K562 (cell line): ENCODE measurements around the gene POLR3GL.

Source experiments
- ARHGAP35 ChIP-seq: fragments of 450-650 bp; IDR thresholded peaks from 2 replicates; pipeline ENCODE4 v1.6.1; 2018; ENCODE audit not compliant: partially characterized antibody
- NUFIP1 ChIP-seq: fragments of 450-650 bp; IDR thresholded peaks from 2 replicates; pipeline ENCODE4 v1.6.1; 2018; ENCODE audit not compliant: partially characterized antibody
- TF ChIP-seq, protein P1 (sequence below): fragments of 450-650 bp; IDR thresholded peaks from 2 replicates; pipeline ENCODE4 v1.6.1; 2016

DNA sequence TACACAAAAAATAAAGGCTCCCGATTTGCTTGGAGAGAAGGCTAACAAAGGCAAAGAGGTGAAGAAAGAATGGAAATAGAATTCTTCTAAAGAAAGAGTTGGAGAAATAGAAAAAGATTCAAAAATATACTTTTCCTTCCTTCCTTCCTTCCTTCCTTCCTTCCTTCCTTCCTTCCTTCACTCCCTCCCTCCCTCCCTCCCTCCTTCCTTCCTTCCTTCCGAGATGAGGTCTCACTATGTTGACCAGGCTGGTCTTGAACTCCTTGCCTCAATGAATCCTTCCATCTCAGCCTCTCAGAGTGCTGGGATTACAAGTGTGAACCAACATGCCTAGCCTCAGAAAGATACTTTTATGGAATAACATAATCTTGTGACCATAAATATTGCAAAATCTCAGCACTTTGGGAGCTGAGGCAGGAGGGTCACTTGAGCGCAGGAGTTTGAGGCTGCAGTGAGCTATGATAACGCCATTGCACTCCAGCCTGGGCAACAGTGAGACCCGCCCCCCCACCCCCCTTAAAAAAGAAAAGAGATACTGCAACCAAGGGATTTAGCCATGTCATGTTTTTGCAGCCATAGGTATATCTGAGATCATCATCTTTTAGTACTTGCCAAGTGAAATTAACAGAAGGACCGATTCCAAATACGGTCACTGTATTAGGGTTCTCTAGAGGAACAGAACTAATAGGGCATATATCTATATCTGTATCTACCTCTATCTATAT, 58.1 kb downstream of the POLR3GL start:
- TF ChIP-seq NUFIP1 (no peak), ARHGAP35 (no peak)
- TF ChIP-seq, protein P1, sequence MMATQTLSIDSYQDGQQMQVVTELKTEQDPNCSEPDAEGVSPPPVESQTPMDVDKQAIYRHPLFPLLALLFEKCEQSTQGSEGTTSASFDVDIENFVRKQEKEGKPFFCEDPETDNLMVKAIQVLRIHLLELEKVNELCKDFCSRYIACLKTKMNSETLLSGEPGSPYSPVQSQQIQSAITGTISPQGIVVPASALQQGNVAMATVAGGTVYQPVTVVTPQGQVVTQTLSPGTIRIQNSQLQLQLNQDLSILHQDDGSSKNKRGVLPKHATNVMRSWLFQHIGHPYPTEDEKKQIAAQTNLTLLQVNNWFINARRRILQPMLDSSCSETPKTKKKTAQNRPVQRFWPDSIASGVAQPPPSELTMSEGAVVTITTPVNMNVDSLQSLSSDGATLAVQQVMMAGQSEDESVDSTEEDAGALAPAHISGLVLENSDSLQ = no peak
